Activated CD4-positive, alpha-beta T cell treated with anti-CD3 and anti-CD28 coated beads for 4 hours (primary cell): ENCODE measurements around the gene UHRF2.
"Not testable (repeated sequence)": the region's sequence is repeated elsewhere in the genome, so short reads cannot be mapped to it uniquely, and the experiment has no call there.

Experiments
- DNase-seq, 2 donors: peaks; one replicate each; pipeline ENCODE4 v3.0.0-alpha.2; 2020

UHRF2 gene

GRCh38 chr9:6412487-6413364, at the start of gene UHRF2:
TSS of gene UHRF2 (plus strand) at chr9:6413199. CDS start at chr9:6413491, 292 bp downstream.
- peak; percentile 99 for DNase-seq

GRCh38 chr9:6367128-6367890, 45.7 kb upstream of the UHRF2 start:
- DNase-seq: no peak

GRCh38 chr9:6368831-6369230, 44.2 kb upstream of the UHRF2 start:
- DNase-seq: no peak

- DNase-seq: not testable (repeated sequence)
Observed at GRCh38 chr9:6381477-6382012, 31.5 kb upstream of the UHRF2 start.

GRCh38 chr9:6382681-6383080, 30.3 kb upstream of the UHRF2 start:
- DNase-seq: no peak

GRCh38 chr9:6383551-6384225, 29.3 kb upstream of the UHRF2 start:
- no peak for DNase-seq

- DNase-seq: no peak
Observed at GRCh38 chr9:6384732-6385131, 28.3 kb upstream of the UHRF2 start.

GRCh38 chr9:6399071-6399470, 13.9 kb upstream of the UHRF2 start:
- DNase-seq: no peak

GRCh38 chr9:6405371-6405770, 7.6 kb upstream of the UHRF2 start:
- DNase-seq: no peak

GRCh38 chr9:6407778-6408177, 5.2 kb upstream of the UHRF2 start:
- DNase-seq: no peak

GRCh38 chr9:6408320-6408719, 4.7 kb upstream of the UHRF2 start:
- no peak for DNase-seq

- no peak for DNase-seq
Observed at GRCh38 chr9:6409811-6410210, 3.2 kb upstream of the UHRF2 start.

- no peak for DNase-seq
Observed at GRCh38 chr9:6410633-6411032, 2.4 kb upstream of the UHRF2 start.

GRCh38 chr9:6413365-6414246, 607 bp downstream of the UHRF2 start:
- peak; percentile 26 to 33 for DNase-seq

GRCh38 chr9:6414247-6414641, 1.2 kb downstream of the UHRF2 start:
- DNase-seq: peak in 1 of 2 donors; percentile 6

GRCh38 chr9:6415266-6415665, 2.3 kb downstream of the UHRF2 start:
- DNase-seq: no peak

GRCh38 chr9:6417186-6417585, 4.2 kb downstream of the UHRF2 start:
- no peak for DNase-seq

GRCh38 chr9:6418764-6419163, 5.8 kb downstream of the UHRF2 start:
- no peak for DNase-seq

GRCh38 chr9:6424940-6425339, 11.9 kb downstream of the UHRF2 start:
- no peak for DNase-seq

- DNase-seq: no peak
Observed at GRCh38 chr9:6426117-6426516, 13.1 kb downstream of the UHRF2 start.

- peak in 1 of 2 donors; percentile 6 for DNase-seq
Observed at GRCh38 chr9:6428940-6429889, 16.2 kb downstream of the UHRF2 start.
